Mesendoderm (in vitro differentiated cells): ENCODE results near the gene IRX2. TPM values are rescaled to one million over a fixed set of nuclear protein-coding genes. Genes with fewer than 3 reads are reported as not detected.

ENCODE experiments used
- DNase-seq: peaks from one replicate; pipeline ENCODE4 v3.0.0; 2013
- H2AK5ac ChIP-seq: 2 replicates; pipeline ENCODE4 v1.6.1; 2013; ENCODE audit warnings: low read length, inconsistent platforms
- H2BK120ac ChIP-seq: 2 replicates; pipeline ENCODE4 v1.6.1; 2013; ENCODE audit warnings: low read depth, mild to moderate bottlenecking, low read length, moderate library complexity, mixed read lengths
- H2BK15ac ChIP-seq: replicated peaks from 2 replicates; pipeline ENCODE4 v1.6.1; 2013; ENCODE audit warnings: low read depth, mild to moderate bottlenecking, moderate library complexity
- H2BK5ac ChIP-seq: 2 replicates; pipeline ENCODE4 v1.6.1; 2013; ENCODE audit warnings: low read length, inconsistent platforms
- H3K18ac ChIP-seq: 2 replicates; pipeline ENCODE4 v1.6.1; 2013; ENCODE audit warnings: mild to moderate bottlenecking, low read length, mixed read lengths
- H3K23ac ChIP-seq: one replicate; pipeline ENCODE4 v1.6.1; 2013; ENCODE audit warnings: low read length
- H3K27ac ChIP-seq: 2 replicates; pipeline ENCODE4 v1.5.1; 2013; ENCODE audit warnings: low read depth, mild to moderate bottlenecking, inconsistent platforms, low read length, moderate library complexity
- H3K27me3 ChIP-seq: 2 replicates; pipeline ENCODE4 v1.6.1; 2013; ENCODE audit warnings: low read length, control low read depth, mild to moderate bottlenecking, inconsistent platforms; ENCODE audit not compliant: insufficient read depth, poor library complexity
- H3K36me3 ChIP-seq: 2 replicates; pipeline ENCODE4 v1.6.1; 2013; ENCODE audit warnings: low read length, inconsistent platforms; ENCODE audit not compliant: control insufficient read depth, insufficient read depth
- H3K4ac ChIP-seq: one replicate; pipeline ENCODE4 v1.6.1; 2013; ENCODE audit warnings: low read depth, mild to moderate bottlenecking, low read length, moderate library complexity
- H3K4me1 ChIP-seq: 2 replicates; pipeline ENCODE4 v1.6.1; 2013; ENCODE audit warnings: low read depth, low read length, inconsistent platforms; ENCODE audit not compliant: control insufficient read depth
- H3K4me2 ChIP-seq: 2 replicates; pipeline ENCODE4 v1.6.1; 2013; ENCODE audit warnings: low read length
- H3K4me3 ChIP-seq: 2 replicates; pipeline ENCODE4 v1.5.1; 2013; ENCODE audit warnings: mild to moderate bottlenecking, low read length
- H3K56ac ChIP-seq: one replicate; pipeline ENCODE4 v1.6.1; 2013; ENCODE audit warnings: low read length
- H3K79me1 ChIP-seq: 2 replicates; pipeline ENCODE4 v1.6.1; 2013; ENCODE audit warnings: low read length, inconsistent platforms
- H3K79me2 ChIP-seq: 2 replicates; pipeline ENCODE4 v1.6.1; 2013; ENCODE audit warnings: mild to moderate bottlenecking, low read length; ENCODE audit not compliant: control insufficient read depth, insufficient read depth
- H3K9ac ChIP-seq: 2 replicates; pipeline ENCODE4 v1.6.1; 2013; ENCODE audit warnings: low read length, inconsistent platforms
- H4K5ac ChIP-seq: one replicate; pipeline ENCODE4 v1.6.1; 2013; ENCODE audit warnings: low read length
- H4K8ac ChIP-seq: one replicate; pipeline ENCODE4 v1.6.1; 2013; ENCODE audit warnings: low read depth, mild to moderate bottlenecking, control low read depth, low read length, moderate library complexity
- WGBS: extraction: QIAGEN DNeasy Blood & Tissue Kit; methylation state at CpG from one replicate; pipeline ENCODE4 v1.1.7; 2013; ENCODE audit warnings: low lambda C conversion rate, missing lambda C conversion rate; ENCODE audit not compliant: insufficient coverage; ENCODE audit errors: extremely low coverage; 5-methylcytosine and 5-hydroxymethylcytosine counted together
- polyA plus RNA-seq, 2 experiments: library from polyadenylated mRNA; stranded (reverse); fragments of 200-250 nt; gene quantifications; one replicate each; pipeline ENCODE4 v1.2.3, GENCODE V29; 2013

The IRX2 gene
- polyA plus RNA-seq (2013, experiment 1 of 2), result 9.4 TPM
- polyA plus RNA-seq (2013, experiment 2 of 2), result 10.5 TPM

- Histone ChIP-seq H4K5ac (no peak within 1 kb of the TSS), H3K79me2 (no peaks in the 10 kb centered on the region), H3K4me1 (no peaks in the 10 kb centered on the region), H3K36me3 (no peaks in the 10 kb centered on the region), H3K79me1 (no peaks in the 10 kb centered on the region), H3K4me3 (peak within 1 kb of the TSS; percentile 22), H3K56ac (peak within 1 kb of the TSS; percentile 85), H3K23ac (no peak within 1 kb of the TSS), H2AK5ac (no peak within 1 kb of the TSS), H3K4ac (peak within 1 kb of the TSS; percentile 21), H4K8ac (no peak within 1 kb of the TSS), H2BK120ac (no peak within 1 kb of the TSS), H3K27ac (no peak within 1 kb of the TSS), H3K27me3 (peaks cover 32% of the 10 kb centered on the region), H2BK15ac (no peak within 1 kb of the TSS), H3K4me2 (peak within 1 kb of the TSS; percentile 80), H2BK5ac (no peak within 1 kb of the TSS), H3K9ac (peak within 1 kb of the TSS; percentile 55), H3K18ac (peak within 1 kb of the TSS; percentile 8)
- DNase-seq, result peak; percentile 96
- WGBS, result no CpG with 5 or more reads among the region's 53 CpGs
These were observed at the start of gene IRX2 for GRCh38 chr5:2751592-2752021. Gene IRX2 (minus strand): TSS chr5:2751677. CDS start chr5:2751413, 264 bp downstream.

DNA sequence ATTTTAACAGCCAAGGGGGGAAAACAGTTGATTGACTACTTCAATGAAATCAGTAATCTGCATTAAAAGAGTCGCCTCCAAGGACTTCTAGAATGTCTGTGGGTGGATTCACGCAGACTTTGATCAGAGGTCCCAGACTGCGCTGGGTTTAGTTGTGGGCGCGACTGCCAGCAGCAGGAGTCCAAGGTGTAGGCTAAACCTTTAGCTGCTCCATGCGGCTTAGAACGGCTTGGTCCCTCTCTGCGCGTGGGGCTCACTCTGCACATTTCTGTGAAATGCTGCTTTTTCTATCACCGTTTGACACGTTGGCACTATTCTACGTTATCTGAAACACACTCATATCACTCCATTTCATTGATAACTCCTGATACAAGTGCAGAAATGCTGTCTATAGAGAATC is 48.6 kb upstream of the IRX2 start:
- Histone ChIP-seq H3K27ac (no peak overlapping the region), H4K8ac (no peak overlapping the region), H3K56ac (no peak overlapping the region), H3K18ac (no peak overlapping the region), H2BK120ac (no peak overlapping the region), H2BK15ac (no peak overlapping the region), H3K79me1 (no peaks in the 10 kb centered on the region), H3K79me2 (no peaks in the 10 kb centered on the region), H2AK5ac (no peak overlapping the region), H3K4me1 (no peaks in the 10 kb centered on the region), H3K23ac (no peak overlapping the region), H4K5ac (no peak overlapping the region), H2BK5ac (no peak overlapping the region), H3K4me3 (no peak overlapping the region), H3K4ac (no peak overlapping the region), H3K36me3 (no peaks in the 10 kb centered on the region), H3K9ac (no peak overlapping the region), H3K27me3 (no peaks in the 10 kb centered on the region), H3K4me2 (no peak overlapping the region)
- DNase-seq, result no peak
- no CpG with 5 or more reads among the region's 12 CpGs for WGBS

DNA sequence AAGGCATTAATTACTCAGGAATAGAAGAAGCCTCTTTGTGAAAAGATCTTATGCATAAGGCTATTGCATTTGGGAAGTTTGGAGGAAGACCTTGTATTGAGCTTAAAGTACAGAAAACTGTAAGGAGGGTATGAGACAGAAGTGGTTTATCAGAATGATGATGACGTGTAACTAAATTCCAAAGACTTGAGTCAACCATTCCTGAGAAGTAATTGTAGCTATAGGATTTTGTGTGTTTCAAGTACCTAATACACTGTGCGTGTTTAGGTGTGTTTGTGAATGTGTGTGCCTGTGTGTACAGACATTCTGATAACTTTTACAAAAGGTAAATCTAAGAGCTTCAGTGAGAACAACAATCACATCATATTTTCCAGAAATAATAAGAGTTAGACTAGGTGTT is 46.5 kb upstream of the IRX2 start:
- no CpG with 5 or more reads among the region's 2 CpGs for WGBS
- H3K79me2 ChIP-seq, result no peaks in the 10 kb centered on the region

GRCh38 chr5:2797160-2797559 is 45.7 kb upstream of the IRX2 start:
- H3K4me2 ChIP-seq, result no peak overlapping the region
- no peaks in the 10 kb centered on the region for H3K79me1 ChIP-seq
- no peak overlapping the region for H2AK5ac ChIP-seq
- no peak for DNase-seq
- H4K5ac ChIP-seq, result no peak overlapping the region
- H3K79me2 ChIP-seq, result no peaks in the 10 kb centered on the region
- no peaks in the 10 kb centered on the region for H3K36me3 ChIP-seq
- no peaks in the 10 kb centered on the region for H3K27me3 ChIP-seq
- H4K8ac ChIP-seq, result no peak overlapping the region
- H3K4ac ChIP-seq, result no peak overlapping the region
- no peak overlapping the region for H3K4me3 ChIP-seq
- H2BK15ac ChIP-seq, result no peak overlapping the region
- WGBS, result no CpG with 5 or more reads among the region's 3 CpGs
- no peak overlapping the region for H3K27ac ChIP-seq
- no peak overlapping the region for H3K23ac ChIP-seq
- no peak overlapping the region for H2BK5ac ChIP-seq
- H3K4me1 ChIP-seq, result no peaks in the 10 kb centered on the region
- H3K18ac ChIP-seq, result no peak overlapping the region
- H3K9ac ChIP-seq, result no peak overlapping the region
- H3K56ac ChIP-seq, result no peak overlapping the region
- no peak overlapping the region for H2BK120ac ChIP-seq

More for the DNA sequence above, 46.5 kb upstream of the IRX2 start:
- H2AK5ac ChIP-seq, result no peak overlapping the region
- no peak overlapping the region for H2BK120ac ChIP-seq
- no peak overlapping the region for H3K4me2 ChIP-seq
- H2BK15ac ChIP-seq, result no peak overlapping the region
- no peak overlapping the region for H2BK5ac ChIP-seq
- no peak overlapping the region for H3K4ac ChIP-seq
- no peak overlapping the region for H3K27ac ChIP-seq
- H4K8ac ChIP-seq, result no peak overlapping the region
- H3K18ac ChIP-seq, result no peak overlapping the region
- no peak overlapping the region for H3K23ac ChIP-seq
- H4K5ac ChIP-seq, result no peak overlapping the region
- no peaks in the 10 kb centered on the region for H3K4me1 ChIP-seq
- H3K36me3 ChIP-seq, result no peaks in the 10 kb centered on the region
- H3K27me3 ChIP-seq, result no peaks in the 10 kb centered on the region
- no peaks in the 10 kb centered on the region for H3K79me1 ChIP-seq
- DNase-seq, result no peak
- no peak overlapping the region for H3K9ac ChIP-seq
- H3K56ac ChIP-seq, result no peak overlapping the region
- no peak overlapping the region for H3K4me3 ChIP-seq

DNA sequence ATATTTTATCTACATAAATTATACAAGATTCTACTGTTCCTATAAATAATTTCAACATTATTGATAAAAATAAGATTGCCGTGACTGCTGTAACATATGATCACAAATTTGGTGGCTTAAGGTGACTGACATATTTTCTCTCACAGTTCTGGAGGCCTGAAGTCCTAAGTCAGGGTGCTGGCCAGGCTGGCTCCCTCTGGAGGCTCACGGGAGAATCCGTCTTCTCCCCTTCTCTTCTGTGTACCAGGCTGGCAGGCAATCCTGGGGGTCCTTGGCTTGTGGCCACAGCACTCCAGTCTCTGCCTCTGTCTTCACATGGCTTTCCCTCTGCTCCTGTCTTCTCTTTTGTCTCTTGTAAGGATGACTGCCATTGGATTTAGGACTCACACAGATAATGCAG is 31.7 kb upstream of the IRX2 start:
- no peaks in the 10 kb centered on the region for H3K36me3 ChIP-seq
- peaks cover 6% of the 10 kb centered on the region for H3K4me1 ChIP-seq
- no peak overlapping the region for H2AK5ac ChIP-seq
- H3K56ac ChIP-seq, result no peak overlapping the region
- H3K27me3 ChIP-seq, result no peaks in the 10 kb centered on the region
- no CpG with 5 or more reads among the region's 3 CpGs for WGBS
- H3K4me3 ChIP-seq, result no peak overlapping the region
- H4K8ac ChIP-seq, result no peak overlapping the region
- no peaks in the 10 kb centered on the region for H3K79me2 ChIP-seq
- no peak overlapping the region for H3K27ac ChIP-seq
- no peak for DNase-seq
- no peak overlapping the region for H4K5ac ChIP-seq
- H3K4ac ChIP-seq, result no peak overlapping the region
- no peak overlapping the region for H3K9ac ChIP-seq
- no peak overlapping the region for H3K23ac ChIP-seq
- no peak overlapping the region for H3K4me2 ChIP-seq
- H3K18ac ChIP-seq, result no peak overlapping the region
- no peak overlapping the region for H2BK5ac ChIP-seq
- no peaks in the 10 kb centered on the region for H3K79me1 ChIP-seq
- H2BK15ac ChIP-seq, result no peak overlapping the region
- no peak overlapping the region for H2BK120ac ChIP-seq

DNA sequence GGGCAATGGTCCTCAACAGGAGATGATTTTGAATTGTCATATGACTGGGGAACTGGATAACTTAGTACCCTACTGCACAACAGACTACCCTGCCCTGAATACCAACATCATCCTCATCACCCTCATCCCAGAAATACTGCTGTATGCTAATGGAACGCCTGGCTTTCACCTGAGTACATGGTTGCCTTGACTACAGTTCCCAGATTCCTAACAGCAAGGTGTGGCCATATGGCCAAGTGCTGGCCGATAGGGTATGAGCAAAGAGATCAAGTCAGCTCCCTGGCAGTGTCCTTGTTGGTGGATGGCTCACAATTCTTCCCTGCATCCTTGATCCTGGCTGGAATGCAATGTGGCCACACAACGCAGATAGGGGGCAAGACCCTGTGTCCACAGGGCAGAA is 31.2 kb upstream of the IRX2 start:
- Histone ChIP-seq H3K27ac (no peak overlapping the region), H3K4me2 (no peak overlapping the region), H3K36me3 (no peaks in the 10 kb centered on the region), H3K79me2 (no peaks in the 10 kb centered on the region), H2AK5ac (no peak overlapping the region), H2BK5ac (no peak overlapping the region), H3K79me1 (no peaks in the 10 kb centered on the region), H3K4me1 (peaks cover 6% of the 10 kb centered on the region), H2BK15ac (no peak overlapping the region), H3K56ac (no peak overlapping the region), H2BK120ac (no peak overlapping the region), H3K27me3 (no peaks in the 10 kb centered on the region), H4K5ac (no peak overlapping the region), H3K23ac (no peak overlapping the region), H3K4me3 (no peak overlapping the region), H3K9ac (no peak overlapping the region), H4K8ac (no peak overlapping the region), H3K18ac (no peak overlapping the region), H3K4ac (no peak overlapping the region)
- DNase-seq, result no peak
- WGBS, result no CpG with 5 or more reads among the region's 3 CpGs
